HepG2 (cell line): ENCODE measurements around the gene SNAI3. TPM values are rescaled to one million over a fixed set of nuclear protein-coding genes. Genes with fewer than 3 reads are reported as not detected.

ENCODE experiments used
- CREB1 ChIP-seq, 2 experiments: fragments of 450-650 bp in 1 of 2; IDR thresholded peaks; 2 replicates each; pipeline ENCODE4 v1.6.1; 2016 to 2017; ENCODE audit warnings: control low read depth in 1 of 2, mild to moderate bottlenecking in 1 of 2, missing compliant biosample characterization in 1 of 2, missing genetic modification characterization in 1 of 2
- ELF4 ChIP-seq: sonication (generic); formaldehyde crosslinking; IDR thresholded peaks from 2 replicates; pipeline ENCODE4 v1.5.0; 2020; ENCODE audit warnings: missing genetic modification reagents, mild to moderate bottlenecking, moderate library complexity, borderline replicate concordance
- NFE2 ChIP-seq: sonication (generic); formaldehyde crosslinking; IDR thresholded peaks from 2 replicates; pipeline ENCODE4 v1.4.0; 2020; ENCODE audit warnings: missing genetic modification reagents
- POGZ ChIP-seq: sonication (generic); formaldehyde crosslinking; IDR thresholded peaks from 2 replicates; pipeline ENCODE4 v1.4.0; 2020; ENCODE audit warnings: mild to moderate bottlenecking, missing genetic modification reagents
- POLR2A ChIP-seq, 2 experiments: IDR thresholded peaks; 2 replicates each; pipeline ENCODE4 v1.6.1; 2011; ENCODE audit warnings: low read depth in 2 of 2, low read length in 2 of 2, mild to moderate bottlenecking in 1 of 2, moderate library complexity in 1 of 2; ENCODE audit not compliant: insufficient read depth in 1 of 2
- RBFOX2 ChIP-seq: fragments of 200-400 bp; formaldehyde crosslinking; IDR thresholded peaks from 2 replicates; pipeline ENCODE4 v1.6.1; 2017; ENCODE audit warnings: low read depth, mild to moderate bottlenecking, low read length
- RELA ChIP-seq: sonication (generic); formaldehyde crosslinking; IDR thresholded peaks from 2 replicates; pipeline ENCODE4 v1.4.0; 2020; ENCODE audit warnings: missing genetic modification reagents
- REPIN1 ChIP-seq: sonication (generic); formaldehyde crosslinking; IDR thresholded peaks from 2 replicates; pipeline ENCODE4 v1.8.0; 2022; ENCODE audit warnings: missing genetic modification reagents, low read depth, mild to moderate bottlenecking, borderline replicate concordance
- STAG1 ChIP-seq: sonication (generic); formaldehyde crosslinking; IDR thresholded peaks from 2 replicates; pipeline ENCODE4 v1.4.0; 2020; ENCODE audit warnings: missing genetic modification reagents
- TCF12 ChIP-seq, 2 experiments: fragments of 450-650 bp in 1 of 2; sonication (generic) in 1 of 2; formaldehyde crosslinking in 1 of 2; IDR thresholded peaks; 2 replicates each; pipeline versions ENCODE4 v1.6.1 to v1.8.0; 2017 to 2022; ENCODE audit warnings: antibody characterized with exemption in 1 of 2, mild to moderate bottlenecking in 1 of 2, missing genetic modification reagents in 1 of 2, moderate library complexity in 1 of 2
- ZFY ChIP-seq: sonication (generic); formaldehyde crosslinking; IDR thresholded peaks from 2 replicates; pipeline ENCODE4 v1.4.0; 2020; ENCODE audit warnings: missing genetic modification reagents
- ZNF205 ChIP-seq: IDR thresholded peaks from 2 replicates; pipeline ENCODE4 v1.6.1; 2018; ENCODE audit warnings: missing biosample characterization, missing genetic modification reagents
- ZNF230 ChIP-seq: sonication (generic); formaldehyde crosslinking; IDR thresholded peaks from 2 replicates; pipeline ENCODE4 v1.4.0; 2020; ENCODE audit warnings: mild to moderate bottlenecking, missing genetic modification reagents
- ZNF333 ChIP-seq: sonication (generic); formaldehyde crosslinking; IDR thresholded peaks from 2 replicates; pipeline ENCODE4 v1.4.0; 2020; ENCODE audit warnings: mild to moderate bottlenecking, missing genetic modification reagents, borderline replicate concordance
- ZNF589 ChIP-seq: sonication (generic); formaldehyde crosslinking; conservative IDR thresholded peaks from 2 replicates; pipeline ENCODE4 v1.8.0; 2022; ENCODE audit warnings: mild to moderate bottlenecking, moderate library complexity, missing genetic modification reagents
- ZNF768 ChIP-seq: sonication (generic); formaldehyde crosslinking; IDR thresholded peaks from 2 replicates; pipeline ENCODE4 v1.4.0; 2020; ENCODE audit warnings: missing genetic modification reagents
- ZNF782 ChIP-seq: sonication (generic); formaldehyde crosslinking; IDR thresholded peaks from 2 replicates; pipeline ENCODE4 v1.4.0; 2020; ENCODE audit warnings: missing genetic modification reagents, mild to moderate bottlenecking, borderline replicate concordance
- ZNF792 ChIP-seq: IDR thresholded peaks from 2 replicates; pipeline ENCODE4 v1.6.1; 2016
- polyA plus RNA-seq, 8 experiments: library from polyadenylated mRNA; depleted of rRNA in 3 of 8; stranded (reverse) in 7 of 8; unstranded in 1 of 8; fragments of >200 nt; fragmentation: Illumina TruSeq in 4 of 8; extraction: Trizol in 4 of 8; gene quantifications; 2 replicates each; pipeline versions ENCODE4 v1.2.1 to v1.2.3, GENCODE V29; 2011 to 2016; ENCODE audit warnings: low read depth in 4 of 8, missing spikeins in 1 of 8, mixed read lengths in 1 of 8; ENCODE audit not compliant: insufficient read depth in 1 of 8
- total RNA-seq, 5 experiments: library from RNA; depleted of rRNA; stranded (reverse); fragments of >200 nt; fragmentation: Illumina TruSeq; extraction: Trizol; gene quantifications; 2 replicates each; pipeline ENCODE4 v1.2.3, GENCODE V29; 2016; ENCODE audit warnings: low read depth in 1 of 5
- TF ChIP-seq, protein P1 (sequence below): sonication (generic); formaldehyde crosslinking; IDR thresholded peaks from 2 replicates; pipeline ENCODE4 v1.4.0; 2020; ENCODE audit warnings: missing genetic modification reagents
- TF ChIP-seq, protein P2 (sequence below): fragments of 450-650 bp; IDR thresholded peaks from 2 replicates; pipeline ENCODE4 v1.6.1; 2017; ENCODE audit warnings: mild to moderate bottlenecking
- TF ChIP-seq, protein P3 (sequence below): sonication (generic); formaldehyde crosslinking; IDR thresholded peaks from 2 replicates; pipeline ENCODE4 v1.5.0; 2020; ENCODE audit warnings: missing genetic modification reagents
- TF ChIP-seq, protein P4 (sequence below): IDR thresholded peaks from 2 replicates; pipeline ENCODE4 v1.6.1; 2016
- TF ChIP-seq, protein P5 (sequence below): sonication (generic); formaldehyde crosslinking; conservative IDR thresholded peaks from 2 replicates; pipeline ENCODE4 v1.8.0; 2022; ENCODE audit warnings: missing genetic modification reagents

SNAI3 gene
- total and polyA plus RNA-seq, 2 of the 13 experiments (the other 11 are each of a cell fraction or from before 2014, with no cell fraction given) = 0.09 to 0.18 TPM

DNA sequence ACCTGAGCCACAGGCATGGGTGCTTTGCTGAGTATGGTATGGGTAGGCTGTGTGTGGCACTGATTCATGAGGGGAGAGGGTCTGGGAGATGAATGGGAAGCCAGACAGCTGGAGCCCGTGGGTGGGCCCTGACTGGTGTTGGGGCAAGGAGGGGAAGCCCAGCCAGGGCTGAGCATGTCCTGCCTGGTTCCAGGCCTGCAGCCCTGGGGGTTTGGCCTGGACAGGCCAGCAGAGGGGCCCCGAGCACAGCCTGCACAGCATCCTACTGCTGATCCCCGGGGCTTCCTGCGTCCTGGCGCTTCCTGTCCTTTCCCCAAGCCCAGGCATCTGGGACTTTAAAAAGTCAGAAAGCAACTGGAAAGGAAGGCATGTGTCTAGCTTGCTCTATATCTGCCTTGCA lies 18.8 kb downstream of the SNAI3 start (continued):
- TF ChIP-seq ZFY (CRISPR knock-in tag) (no peak), ZNF205 (CRISPR knock-in tag) (no peak), ZNF768 (peak; percentile 56; the same call in 1 of the 2 replicates), ELF4 (CRISPR knock-in tag) (no peak), TCF12 (IDR thresholded peaks at IDR 0.05) (no peak), TCF12 (CRISPR knock-in tag; IDR thresholded peaks at IDR 0.05) (no peak), ZNF792 (CRISPR knock-in tag) (no peak), STAG1 (no peak), ZNF230 (no peak), REPIN1 (CRISPR knock-in tag) (no peak), CREB1 (IDR thresholded peaks at IDR 0.05) (no peak), CREB1 (CRISPR knock-in tag; IDR thresholded peaks at IDR 0.05) (no peak), POLR2A (IDR thresholded peaks at IDR 0.05; ENCODE audit: insufficient read depth in 1 of 2, low read depth in 2 of 2, low read length in 2 of 2) (0 out of 4 replicates have a peak, but pooled peaks of 1 of the 2 experiments have one; percentile 23), ZNF589 (no peak), RELA (CRISPR knock-in tag) (no peak), ZNF333 (no peak), POGZ (no peak), RBFOX2 (0 out of 2 replicates have a peak, but pooled peaks have one; percentile 46), ZNF782 (no peak), NFE2 (no peak)
- TF ChIP-seq, protein P1, sequence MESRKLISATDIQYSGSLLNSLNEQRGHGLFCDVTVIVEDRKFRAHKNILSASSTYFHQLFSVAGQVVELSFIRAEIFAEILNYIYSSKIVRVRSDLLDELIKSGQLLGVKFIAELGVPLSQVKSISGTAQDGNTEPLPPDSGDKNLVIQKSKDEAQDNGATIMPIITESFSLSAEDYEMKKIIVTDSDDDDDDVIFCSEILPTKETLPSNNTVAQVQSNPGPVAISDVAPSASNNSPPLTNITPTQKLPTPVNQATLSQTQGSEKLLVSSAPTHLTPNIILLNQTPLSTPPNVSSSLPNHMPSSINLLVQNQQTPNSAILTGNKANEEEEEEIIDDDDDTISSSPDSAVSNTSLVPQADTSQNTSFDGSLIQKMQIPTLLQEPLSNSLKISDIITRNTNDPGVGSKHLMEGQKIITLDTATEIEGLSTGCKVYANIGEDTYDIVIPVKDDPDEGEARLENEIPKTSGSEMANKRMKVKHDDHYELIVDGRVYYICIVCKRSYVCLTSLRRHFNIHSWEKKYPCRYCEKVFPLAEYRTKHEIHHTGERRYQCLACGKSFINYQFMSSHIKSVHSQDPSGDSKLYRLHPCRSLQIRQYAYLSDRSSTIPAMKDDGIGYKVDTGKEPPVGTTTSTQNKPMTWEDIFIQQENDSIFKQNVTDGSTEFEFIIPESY = no peak
- TF ChIP-seq, protein P2, sequence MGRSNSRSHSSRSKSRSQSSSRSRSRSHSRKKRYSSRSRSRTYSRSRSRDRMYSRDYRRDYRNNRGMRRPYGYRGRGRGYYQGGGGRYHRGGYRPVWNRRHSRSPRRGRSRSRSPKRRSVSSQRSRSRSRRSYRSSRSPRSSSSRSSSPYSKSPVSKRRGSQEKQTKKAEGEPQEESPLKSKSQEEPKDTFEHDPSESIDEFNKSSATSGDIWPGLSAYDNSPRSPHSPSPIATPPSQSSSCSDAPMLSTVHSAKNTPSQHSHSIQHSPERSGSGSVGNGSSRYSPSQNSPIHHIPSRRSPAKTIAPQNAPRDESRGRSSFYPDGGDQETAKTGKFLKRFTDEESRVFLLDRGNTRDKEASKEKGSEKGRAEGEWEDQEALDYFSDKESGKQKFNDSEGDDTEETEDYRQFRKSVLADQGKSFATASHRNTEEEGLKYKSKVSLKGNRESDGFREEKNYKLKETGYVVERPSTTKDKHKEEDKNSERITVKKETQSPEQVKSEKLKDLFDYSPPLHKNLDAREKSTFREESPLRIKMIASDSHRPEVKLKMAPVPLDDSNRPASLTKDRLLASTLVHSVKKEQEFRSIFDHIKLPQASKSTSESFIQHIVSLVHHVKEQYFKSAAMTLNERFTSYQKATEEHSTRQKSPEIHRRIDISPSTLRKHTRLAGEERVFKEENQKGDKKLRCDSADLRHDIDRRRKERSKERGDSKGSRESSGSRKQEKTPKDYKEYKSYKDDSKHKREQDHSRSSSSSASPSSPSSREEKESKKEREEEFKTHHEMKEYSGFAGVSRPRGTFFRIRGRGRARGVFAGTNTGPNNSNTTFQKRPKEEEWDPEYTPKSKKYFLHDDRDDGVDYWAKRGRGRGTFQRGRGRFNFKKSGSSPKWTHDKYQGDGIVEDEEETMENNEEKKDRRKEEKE = no peak
- TF ChIP-seq, protein P3, sequence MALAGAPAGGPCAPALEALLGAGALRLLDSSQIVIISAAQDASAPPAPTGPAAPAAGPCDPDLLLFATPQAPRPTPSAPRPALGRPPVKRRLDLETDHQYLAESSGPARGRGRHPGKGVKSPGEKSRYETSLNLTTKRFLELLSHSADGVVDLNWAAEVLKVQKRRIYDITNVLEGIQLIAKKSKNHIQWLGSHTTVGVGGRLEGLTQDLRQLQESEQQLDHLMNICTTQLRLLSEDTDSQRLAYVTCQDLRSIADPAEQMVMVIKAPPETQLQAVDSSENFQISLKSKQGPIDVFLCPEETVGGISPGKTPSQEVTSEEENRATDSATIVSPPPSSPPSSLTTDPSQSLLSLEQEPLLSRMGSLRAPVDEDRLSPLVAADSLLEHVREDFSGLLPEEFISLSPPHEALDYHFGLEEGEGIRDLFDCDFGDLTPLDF (CRISPR knock-in tag) = no peak
- TF ChIP-seq, protein P4, sequence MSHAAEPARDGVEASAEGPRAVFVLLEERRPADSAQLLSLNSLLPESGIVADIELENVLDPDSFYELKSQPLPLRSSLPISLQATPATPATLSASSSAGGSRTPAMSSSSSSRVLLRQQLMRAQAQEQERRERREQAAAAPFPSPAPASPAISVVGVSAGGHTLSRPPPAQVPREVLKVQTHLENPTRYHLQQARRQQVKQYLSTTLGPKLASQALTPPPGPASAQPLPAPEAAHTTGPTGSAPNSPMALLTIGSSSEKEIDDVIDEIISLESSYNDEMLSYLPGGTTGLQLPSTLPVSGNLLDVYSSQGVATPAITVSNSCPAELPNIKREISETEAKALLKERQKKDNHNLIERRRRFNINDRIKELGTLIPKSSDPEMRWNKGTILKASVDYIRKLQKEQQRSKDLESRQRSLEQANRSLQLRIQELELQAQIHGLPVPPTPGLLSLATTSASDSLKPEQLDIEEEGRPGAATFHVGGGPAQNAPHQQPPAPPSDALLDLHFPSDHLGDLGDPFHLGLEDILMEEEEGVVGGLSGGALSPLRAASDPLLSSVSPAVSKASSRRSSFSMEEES (CRISPR knock-in tag) = no peak
- TF ChIP-seq, protein P5, sequence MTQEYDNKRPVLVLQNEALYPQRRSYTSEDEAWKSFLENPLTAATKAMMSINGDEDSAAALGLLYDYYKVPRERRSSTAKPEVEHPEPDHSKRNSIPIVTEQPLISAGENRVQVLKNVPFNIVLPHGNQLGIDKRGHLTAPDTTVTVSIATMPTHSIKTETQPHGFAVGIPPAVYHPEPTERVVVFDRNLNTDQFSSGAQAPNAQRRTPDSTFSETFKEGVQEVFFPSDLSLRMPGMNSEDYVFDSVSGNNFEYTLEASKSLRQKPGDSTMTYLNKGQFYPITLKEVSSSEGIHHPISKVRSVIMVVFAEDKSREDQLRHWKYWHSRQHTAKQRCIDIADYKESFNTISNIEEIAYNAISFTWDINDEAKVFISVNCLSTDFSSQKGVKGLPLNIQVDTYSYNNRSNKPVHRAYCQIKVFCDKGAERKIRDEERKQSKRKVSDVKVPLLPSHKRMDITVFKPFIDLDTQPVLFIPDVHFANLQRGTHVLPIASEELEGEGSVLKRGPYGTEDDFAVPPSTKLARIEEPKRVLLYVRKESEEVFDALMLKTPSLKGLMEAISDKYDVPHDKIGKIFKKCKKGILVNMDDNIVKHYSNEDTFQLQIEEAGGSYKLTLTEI (CRISPR knock-in tag) = no peak
